Hematopoietic multipotent progenitor cell treated with erythropoietin and hydrocortisone succinate and interleukin-3 and kit ligand, for 8 days (in vitro differentiated cells): ENCODE measurements around the gene EXTL1.

Experiments
- DNase-seq: peaks from one replicate; pipeline ENCODE4 v3.0.0-alpha.2; 2015

EXTL1 gene

DNA sequence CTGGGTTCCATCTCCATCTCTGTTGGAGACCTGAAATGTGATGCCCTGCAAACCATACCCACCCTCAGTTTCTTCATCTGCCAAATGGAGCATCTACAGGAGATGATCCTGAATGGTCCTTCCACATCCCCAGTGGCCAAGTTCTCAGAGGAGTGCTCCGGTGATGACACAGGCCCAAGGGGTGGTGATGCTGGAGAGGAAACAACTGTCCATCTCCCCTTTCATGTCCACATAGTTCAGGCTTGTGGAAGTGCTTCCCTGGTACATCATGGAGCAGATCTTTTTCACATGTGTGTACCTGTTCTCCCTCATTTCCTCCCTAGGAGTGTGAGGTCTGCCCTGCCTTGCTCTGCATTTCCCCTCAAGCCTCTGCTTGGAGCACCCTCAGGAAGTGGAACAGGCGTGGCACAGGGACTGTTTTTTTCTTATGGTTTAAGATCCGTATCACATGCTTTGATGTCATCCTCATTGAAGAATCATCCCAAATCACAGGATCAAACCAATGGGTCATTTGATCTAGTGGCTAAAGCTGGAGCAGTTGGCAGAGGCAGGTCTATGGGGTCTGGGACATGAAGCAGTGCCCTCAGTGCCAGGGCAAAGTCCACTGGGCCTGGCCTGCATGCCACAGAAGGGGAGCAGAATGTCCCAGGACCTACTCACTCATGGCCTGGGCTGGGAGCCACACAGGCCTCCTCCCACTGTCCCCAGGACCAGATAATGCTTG lies 54.0 kb downstream of the EXTL1 start:
- no peak for DNase-seq

DNA sequence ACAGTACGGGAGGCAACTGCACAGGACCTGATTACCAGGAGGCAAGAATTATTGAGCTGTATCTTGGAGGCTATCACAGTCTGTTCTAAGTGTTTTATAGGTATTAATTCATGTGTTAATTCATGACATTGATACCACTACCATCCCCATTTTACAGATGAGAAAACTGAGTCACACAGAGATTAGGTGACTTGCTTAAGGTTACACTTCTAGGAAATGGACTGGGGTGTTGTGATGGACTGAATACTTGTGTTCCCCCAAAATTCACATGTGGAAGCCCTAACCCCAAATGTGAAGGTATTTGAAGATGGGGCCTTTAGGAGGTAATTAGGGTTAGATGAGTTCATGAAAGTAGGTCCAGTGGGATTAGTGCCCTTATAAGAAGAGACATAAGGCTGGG lies 55.9 kb downstream of the EXTL1 start:
- no peak for DNase-seq

DNA sequence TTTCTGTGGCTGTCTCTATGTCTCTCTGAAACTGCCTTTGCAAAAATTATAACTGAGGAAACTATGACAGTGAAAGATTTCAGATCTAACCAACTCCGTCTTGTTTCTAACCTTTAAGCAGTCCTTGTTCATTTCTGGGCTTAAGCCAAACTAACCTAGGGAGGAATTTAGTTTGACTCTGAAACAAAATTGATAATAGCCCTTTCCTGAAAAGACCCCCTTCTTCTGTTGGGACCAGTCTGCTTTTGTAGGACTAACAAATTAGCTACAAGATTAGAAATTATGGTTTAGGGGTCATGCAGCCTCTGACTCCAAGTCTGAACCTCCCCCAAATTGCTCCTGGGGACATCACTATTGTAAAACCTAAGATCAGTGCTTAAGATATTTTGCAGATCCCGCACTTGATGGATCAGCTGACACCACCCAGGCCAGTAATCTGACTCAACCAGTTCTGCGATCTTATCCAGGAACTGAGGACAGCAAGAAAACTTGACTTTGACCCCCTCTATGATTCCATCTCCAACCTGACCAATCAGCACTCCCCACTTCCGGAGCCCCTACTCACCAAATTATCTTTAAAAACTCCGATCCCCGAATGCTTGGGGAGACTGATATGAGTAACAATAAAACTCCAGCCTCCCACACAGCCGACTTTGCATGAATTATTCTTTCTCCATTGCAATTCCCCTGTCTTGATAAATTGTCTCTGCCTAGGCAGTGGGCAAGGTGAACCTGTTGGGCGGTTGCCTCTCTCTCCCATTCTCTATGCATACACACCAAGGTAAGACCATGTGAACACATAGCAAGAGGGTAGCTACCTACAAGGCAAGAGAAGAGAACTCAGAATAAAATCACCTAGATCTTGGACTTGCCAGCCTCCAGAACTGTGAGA lies 57.0 kb downstream of the EXTL1 start:
- no peak for DNase-seq

DNA sequence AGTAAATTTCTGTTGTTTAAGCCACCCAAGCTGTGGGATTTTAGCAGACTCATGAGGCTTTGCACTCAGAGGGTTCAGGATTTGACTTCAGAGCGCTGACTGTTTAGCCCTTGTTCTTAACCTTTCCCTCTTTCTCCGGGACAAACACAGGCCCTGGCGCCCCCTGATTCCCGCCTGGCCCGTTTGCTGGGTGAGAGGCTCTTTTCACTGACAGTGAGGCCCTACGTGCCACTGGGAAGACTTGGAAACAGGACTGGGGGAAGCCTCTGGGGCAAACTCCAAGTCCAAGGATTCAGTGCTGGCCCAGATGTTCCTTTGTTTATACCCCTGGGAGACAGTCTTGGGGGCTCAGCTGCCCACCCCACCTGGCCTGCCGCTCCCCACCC lies 57.6 kb downstream of the EXTL1 start:
- no peak for DNase-seq

DNA sequence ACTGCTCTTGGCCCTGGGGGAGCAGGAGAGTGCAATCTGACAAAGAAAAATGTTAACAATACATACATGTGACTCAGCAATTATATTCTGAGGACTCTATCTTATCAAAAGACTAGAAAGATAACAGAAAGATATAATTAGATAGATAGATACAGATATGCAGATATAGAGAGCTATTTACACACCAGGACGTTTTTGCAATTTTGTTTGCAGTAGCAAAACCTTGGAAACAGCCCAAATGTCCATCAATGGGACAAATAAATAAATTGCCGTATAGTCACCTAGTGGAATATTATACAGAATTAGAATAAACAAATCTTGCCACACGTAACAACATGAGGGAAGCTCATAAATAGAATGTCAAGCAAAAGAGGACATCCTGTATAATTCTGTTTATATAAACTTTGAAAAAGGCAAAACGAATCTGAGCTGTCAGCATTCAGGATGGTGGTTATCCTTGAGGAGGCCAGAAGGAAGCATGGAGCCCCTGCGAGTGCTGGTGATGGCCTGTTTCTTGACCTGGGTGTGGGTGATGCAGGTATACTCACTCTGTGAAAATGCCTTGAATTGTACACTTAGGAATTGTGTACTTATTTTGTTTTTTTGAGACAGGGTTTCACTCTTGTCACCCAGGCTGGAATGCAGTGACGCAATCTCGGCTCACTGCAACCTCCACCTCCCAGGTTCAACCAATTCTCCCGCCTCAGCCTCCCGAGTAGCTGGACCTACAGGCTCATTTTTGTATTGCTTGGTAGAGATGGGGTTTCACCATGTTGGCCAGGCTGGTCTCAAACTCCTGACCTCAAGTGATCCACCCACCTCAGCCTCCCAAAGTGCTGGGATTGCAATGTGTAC lies 58.6 kb downstream of the EXTL1 start:
- DNase-seq: no peak

DNA sequence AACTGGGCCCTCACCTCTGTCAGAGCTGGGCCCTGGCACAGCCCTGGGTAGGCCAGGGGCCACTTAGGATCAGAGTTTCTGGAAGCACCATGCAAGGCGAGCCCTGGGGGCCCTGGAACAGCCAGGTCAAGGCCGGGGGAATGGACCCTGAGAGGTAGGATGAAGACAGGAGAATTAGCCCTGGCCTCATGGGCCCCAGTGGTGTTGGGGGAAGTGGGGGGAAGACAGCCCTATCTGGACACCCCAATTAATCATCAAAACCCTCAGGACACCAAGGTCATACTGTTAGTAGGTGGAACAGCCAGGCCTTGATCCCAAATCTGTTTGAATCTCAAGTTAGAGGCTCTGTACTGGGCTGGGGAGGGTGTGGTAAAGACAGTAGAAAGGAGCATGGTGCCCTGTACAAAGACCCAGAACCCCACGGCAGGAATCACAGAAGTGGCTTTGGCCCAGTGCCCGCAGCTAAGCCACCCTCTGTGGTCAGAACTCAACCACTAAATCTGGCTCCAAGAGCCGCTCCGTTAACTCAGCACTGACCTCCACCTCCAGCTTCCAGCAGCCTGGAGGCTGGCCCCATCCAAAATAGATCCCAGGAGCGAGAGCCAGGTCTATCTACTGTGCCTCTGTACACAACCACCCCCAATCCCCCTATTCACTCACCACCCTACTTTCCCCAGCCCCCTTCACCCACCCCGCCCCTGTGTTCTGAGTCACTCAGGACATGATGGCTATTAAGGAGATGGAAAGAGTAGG lies 59.9 kb downstream of the EXTL1 start:
- peak; percentile 25 for DNase-seq

DNA sequence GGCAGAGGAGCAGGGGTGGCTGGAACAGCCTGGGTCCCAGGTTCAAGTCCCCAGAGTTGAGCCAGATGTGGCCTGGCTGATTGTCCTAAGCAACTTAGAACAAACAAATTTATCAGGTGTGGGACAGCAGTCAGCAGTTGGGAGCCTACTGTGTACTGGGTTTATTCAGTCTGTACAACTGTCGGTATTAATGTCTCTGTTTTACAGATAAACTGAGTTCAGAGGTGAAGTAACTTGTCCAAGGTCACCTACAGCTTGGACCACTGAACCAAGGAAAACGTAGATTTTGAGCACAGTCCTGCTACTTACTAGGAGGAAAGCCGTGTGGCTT lies 60.4 kb downstream of the EXTL1 start:
- DNase-seq: no peak

DNA sequence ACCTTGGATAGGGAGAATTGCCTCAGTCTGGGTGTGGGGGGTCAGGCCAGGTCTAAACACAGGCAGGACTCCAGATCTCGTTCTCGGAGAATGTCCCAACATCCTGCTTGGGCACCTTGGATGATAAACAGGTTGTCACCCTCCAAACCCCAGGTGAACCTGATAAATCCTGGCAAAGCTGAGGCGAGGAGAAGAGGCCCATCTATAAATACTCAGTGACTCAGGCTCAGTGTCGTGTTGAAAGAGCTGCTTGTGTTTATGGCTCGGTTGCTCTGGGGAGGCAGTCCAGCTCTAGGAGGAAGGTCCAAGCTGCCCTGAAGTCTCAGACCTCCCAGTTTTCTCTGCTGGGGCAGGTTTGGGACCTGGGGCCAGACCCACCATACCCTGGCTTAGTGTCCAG lies 61.6 kb downstream of the EXTL1 start:
- no peak for DNase-seq

DNA sequence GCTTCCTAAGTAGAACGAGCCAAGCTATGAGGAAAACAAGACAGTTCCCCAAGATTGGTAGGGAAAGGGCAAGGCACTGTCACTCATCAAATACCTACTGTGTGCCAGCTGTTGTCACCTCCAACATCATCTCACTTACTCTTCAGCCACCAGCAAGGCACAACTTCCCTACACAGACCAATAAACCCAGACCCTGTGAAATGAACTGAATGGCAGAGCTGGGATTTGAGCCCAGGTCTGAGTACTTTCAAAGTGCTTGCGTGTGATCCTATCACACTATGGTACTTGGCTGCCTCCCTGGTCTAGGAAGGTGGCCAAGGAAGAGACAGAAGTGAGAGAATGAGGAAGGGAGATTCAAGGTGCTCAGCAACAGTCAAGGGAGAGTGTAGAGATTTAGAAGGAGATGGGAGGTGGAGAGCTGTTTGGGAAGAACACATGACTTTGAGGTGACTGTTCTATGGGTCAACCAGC lies 62.6 kb downstream of the EXTL1 start:
- DNase-seq: no peak

DNA sequence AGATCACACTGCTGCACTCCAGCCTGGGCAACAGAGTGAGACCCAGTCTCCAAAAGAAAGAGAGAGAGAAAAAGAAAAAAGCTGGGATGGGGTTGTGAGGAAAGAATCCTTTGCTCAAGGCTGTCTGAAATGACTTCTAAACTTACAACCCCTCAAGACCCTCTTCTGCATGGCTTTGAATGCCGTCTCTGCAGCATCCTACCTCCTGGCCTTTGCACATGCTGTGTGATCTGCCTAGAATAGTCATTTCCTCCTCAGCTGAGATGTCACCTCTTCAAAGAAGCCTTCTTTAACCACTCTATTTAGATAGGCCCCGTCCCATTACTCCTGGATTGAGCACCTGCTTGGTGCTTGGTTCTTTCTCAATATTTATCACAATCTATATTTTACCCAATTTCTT lies 63.3 kb downstream of the EXTL1 start:
- DNase-seq: no peak
